GM12878 (cell line): Measurements from ENCODE around the gene COL1A1. TPM values are rescaled to one million over a fixed set of nuclear protein-coding genes. Genes with fewer than 3 reads are reported as not detected.

ENCODE experiments used
- ATF7 ChIP-seq: fragments of 450-650 bp; IDR thresholded peaks from 2 replicates; pipeline ENCODE4 v1.6.1; 2016; ENCODE audit warnings: low read depth, mild to moderate bottlenecking
- BMI1 ChIP-seq: fragments of 450-650 bp; IDR thresholded peaks from 2 replicates; pipeline ENCODE4 v1.6.1; 2016; ENCODE audit warnings: mild to moderate bottlenecking, moderate library complexity, borderline replicate concordance
- BRCA1 ChIP-seq: IDR thresholded peaks from 2 replicates; pipeline ENCODE4 v1.6.1; 2011; ENCODE audit warnings: low read depth, low read length, improper control_type of control experiment
- CBX3 ChIP-seq: fragments of 200-600 bp; sonication (generic); IDR thresholded peaks from 2 replicates; pipeline ENCODE4 v1.6.1; 2016; ENCODE audit warnings: low read depth, borderline replicate concordance
- CREB1 ChIP-seq: IDR thresholded peaks from 2 replicates; pipeline ENCODE4 v1.6.1; 2012; ENCODE audit warnings: low read depth, mild to moderate bottlenecking, inconsistent platforms
- EED ChIP-seq: sonication (generic); IDR thresholded peaks from 2 replicates; pipeline ENCODE4 v1.6.1; 2016; ENCODE audit warnings: antibody characterized with exemption, low read depth
- ESRRA ChIP-seq: IDR thresholded peaks from 2 replicates; pipeline ENCODE4 v1.6.1; 2012; ENCODE audit warnings: mild to moderate bottlenecking, low read length, improper control_type of control experiment
- GABPA ChIP-seq: IDR thresholded peaks from 2 replicates; pipeline ENCODE4 v1.6.1; 2014; ENCODE audit warnings: antibody characterized with exemption, low read depth, mild to moderate bottlenecking, inconsistent platforms
- HCFC1 ChIP-seq: fragments of 150-350 bp; IDR thresholded peaks from 2 replicates; pipeline ENCODE4 v1.6.1; 2014; ENCODE audit warnings: low read length
- HDAC6 ChIP-seq: fragments of 200-600 bp; sonication (generic); IDR thresholded peaks from one replicate; pipeline ENCODE4 v1.8.0; 2017; ENCODE audit warnings: antibody characterized with exemption; ENCODE audit not compliant: unreplicated experiment
- JUNB ChIP-seq: IDR thresholded peaks from 2 replicates; pipeline ENCODE4 v1.6.1; 2016; ENCODE audit warnings: antibody characterized with exemption, mild to moderate bottlenecking
- MTA2 ChIP-seq: fragments of 450-650 bp; IDR thresholded peaks from 2 replicates; pipeline ENCODE4 v1.6.1; 2016; ENCODE audit warnings: low read depth, mild to moderate bottlenecking, moderate library complexity
- MYC ChIP-seq: IDR thresholded peaks from 2 replicates; pipeline ENCODE4 v1.6.1; 2011; ENCODE audit warnings: mild to moderate bottlenecking, low read length, moderate library complexity, inconsistent platforms; ENCODE audit not compliant: insufficient read depth, insufficient replicate concordance, insufficient read length, severe bottlenecking
- NFXL1 ChIP-seq: fragments of 450-650 bp; IDR thresholded peaks from 2 replicates; pipeline ENCODE4 v1.6.1; 2017; ENCODE audit warnings: antibody characterized with exemption, mild to moderate bottlenecking, borderline replicate concordance
- PAX5 ChIP-seq: IDR thresholded peaks from 2 replicates; pipeline ENCODE4 v1.6.1; 2011; ENCODE audit warnings: low read depth, low read length, borderline replicate concordance
- POLR2A ChIP-seq: IDR thresholded peaks from 2 replicates; pipeline ENCODE4 v1.6.1; 2011; ENCODE audit warnings: low read depth, mild to moderate bottlenecking, low read length
- RB1 ChIP-seq: fragments of 450-650 bp; formaldehyde crosslinking; IDR thresholded peaks from 2 replicates; pipeline ENCODE4 v1.6.1; 2017; ENCODE audit warnings: mild to moderate bottlenecking, borderline replicate concordance
- SMAD5 ChIP-seq: IDR thresholded peaks from 2 replicates; pipeline ENCODE4 v1.6.1; 2016; ENCODE audit warnings: antibody characterized with exemption, low read depth
- SRF ChIP-seq, 2 experiments: IDR thresholded peaks; 2 replicates each; pipeline ENCODE4 v1.6.1; 2011; ENCODE audit warnings: low read depth in 2 of 2, low read length in 2 of 2, mild to moderate bottlenecking in 1 of 2, moderate library complexity in 1 of 2
- SUZ12 ChIP-seq: fragments of 200-600 bp; sonication (generic); IDR thresholded peaks from one replicate; pipeline ENCODE4 v1.6.1; 2018; ENCODE audit warnings: antibody characterized with exemption, mild to moderate bottlenecking; ENCODE audit not compliant: unreplicated experiment
- TAF1 ChIP-seq: IDR thresholded peaks from 2 replicates; pipeline ENCODE4 v1.6.1; 2011; ENCODE audit warnings: mild to moderate bottlenecking, low read depth, low read length, borderline replicate concordance
- TBL1XR1 ChIP-seq: IDR thresholded peaks from 2 replicates; pipeline ENCODE4 v1.6.1; 2012; ENCODE audit warnings: low read depth, low read length, improper control_type of control experiment
- TCF3 ChIP-seq: IDR thresholded peaks from 2 replicates; pipeline ENCODE4 v1.6.1; 2012; ENCODE audit warnings: low read depth, mild to moderate bottlenecking, low read length, borderline replicate concordance; ENCODE audit not compliant: insufficient read depth
- TCF7 ChIP-seq: IDR thresholded peaks from 2 replicates; pipeline ENCODE4 v1.6.1; 2014; ENCODE audit warnings: antibody characterized with exemption, borderline replicate concordance
- ZNF207 ChIP-seq: fragments of 450-650 bp; IDR thresholded peaks from 2 replicates; pipeline ENCODE4 v1.6.1; 2014; ENCODE audit warnings: antibody characterized with exemption, mild to moderate bottlenecking, borderline replicate concordance
- polyA plus RNA-seq, 11 experiments: library from polyadenylated mRNA; depleted of rRNA in 4 of 11; unstranded in 6 of 11; stranded (reverse) in 5 of 11; fragments of >200 nt; fragmentation: Nextera tagmentation in 4 of 11; fragmentation: Illumina TruSeq in 1 of 11; extraction: Ambion mirVana in 4 of 11; extraction: Trizol in 1 of 11; gene quantifications; 1 replicate in 1 of 11; 2 replicates in 10 of 11; pipeline versions ENCODE4 v1.2.1 to v1.2.3, GENCODE V29; 2011 to 2016; ENCODE audit warnings: inconsistent platforms in 2 of 11, missing spikeins in 2 of 11, low read depth in 1 of 11
- total RNA-seq, 4 experiments: library from RNA; depleted of rRNA in 3 of 4; stranded (reverse); fragments of >200 nt in 3 of 4; fragmentation: Illumina TruSeq in 1 of 4; extraction: Trizol in 1 of 4; gene quantifications; 2 replicates each; pipeline versions ENCODE4 v1.2.1 to v1.2.3, GENCODE V29; 2013 to 2021
- TF ChIP-seq, protein P1 (sequence below): IDR thresholded peaks from 2 replicates; pipeline ENCODE4 v1.6.1; 2011; ENCODE audit warnings: mild to moderate bottlenecking, low read depth, low read length, moderate library complexity; ENCODE audit not compliant: insufficient replicate concordance
- TF ChIP-seq, protein P2 (sequence below): fragments of 450-650 bp; IDR thresholded peaks from 2 replicates; pipeline ENCODE4 v1.6.1; 2017; ENCODE audit warnings: low read depth, mild to moderate bottlenecking, moderate library complexity
- TF ChIP-seq, protein P3 (sequence below): IDR thresholded peaks from 2 replicates; pipeline ENCODE4 v1.6.1; 2012; ENCODE audit warnings: low read depth, low read length, improper control_type of control experiment
- TF ChIP-seq, protein P4 (sequence below): IDR thresholded peaks from 2 replicates; pipeline ENCODE4 v1.6.1; 2012; ENCODE audit warnings: low read depth, low read length, improper control_type of control experiment

Gene COL1A1
- total and polyA plus RNA-seq, 10 of the 15 experiments (the other 5 are each of a cell fraction or from before 2014, with no cell fraction given), result 0.18 to 7.7 (median 2.3) TPM

DNA sequence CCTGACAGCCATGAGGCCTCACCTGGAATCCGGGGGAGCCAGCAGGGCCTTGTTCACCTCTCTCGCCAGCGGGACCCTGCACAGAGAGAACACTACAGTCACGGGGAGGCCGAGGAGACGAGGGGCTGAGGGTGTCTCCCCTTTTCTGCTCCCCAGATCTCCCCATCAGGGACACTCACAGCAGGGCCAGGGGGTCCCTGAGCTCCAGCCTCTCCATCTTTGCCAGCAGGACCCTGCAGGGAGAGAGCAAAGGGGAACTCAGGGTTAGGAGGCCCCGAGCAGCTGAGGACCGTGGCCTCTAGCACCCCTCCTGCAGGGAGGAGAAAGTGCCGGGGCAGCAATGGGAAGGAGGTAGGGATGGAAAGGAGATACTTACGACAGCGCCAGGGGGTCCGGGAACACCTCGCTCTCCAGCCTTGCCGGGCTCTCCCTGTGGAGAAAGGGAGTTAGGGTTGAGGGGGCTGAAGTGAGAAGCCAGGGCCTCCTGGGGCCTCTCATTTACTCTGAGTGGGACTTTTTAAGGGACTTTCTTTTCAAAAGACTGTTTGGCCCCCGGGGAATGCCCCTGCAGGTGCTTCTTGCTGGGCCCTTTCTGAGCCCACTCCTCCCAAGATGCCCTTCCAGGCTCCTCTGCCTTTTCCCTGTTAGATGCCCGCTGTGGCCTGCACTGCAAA, 8.7 kb downstream of the COL1A1 start (continued):
- TF ChIP-seq, protein P1, sequence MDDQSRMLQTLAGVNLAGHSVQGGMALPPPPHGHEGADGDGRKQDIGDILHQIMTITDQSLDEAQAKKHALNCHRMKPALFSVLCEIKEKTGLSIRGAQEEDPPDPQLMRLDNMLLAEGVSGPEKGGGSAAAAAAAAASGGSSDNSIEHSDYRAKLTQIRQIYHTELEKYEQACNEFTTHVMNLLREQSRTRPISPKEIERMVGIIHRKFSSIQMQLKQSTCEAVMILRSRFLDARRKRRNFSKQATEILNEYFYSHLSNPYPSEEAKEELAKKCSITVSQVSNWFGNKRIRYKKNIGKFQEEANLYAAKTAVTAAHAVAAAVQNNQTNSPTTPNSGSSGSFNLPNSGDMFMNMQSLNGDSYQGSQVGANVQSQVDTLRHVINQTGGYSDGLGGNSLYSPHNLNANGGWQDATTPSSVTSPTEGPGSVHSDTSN, result no peak
- TF ChIP-seq JUNB (no peak), TAF1 (0 out of 2 replicates have a peak, but pooled peaks have one; percentile 13), SUZ12 (no peak), SMAD5 (no peak), TCF7 (no peak), HDAC6 (no peak), CBX3 (no peak), EED (peak; percentile 68), NFXL1 (no peak), POLR2A (no peak), SRF (IDR thresholded peaks at IDR 0.05; ENCODE audit: low read depth in 2 of 2, low read length in 2 of 2) (no peak), TCF3 (no peak), CREB1 (no peak), ZNF207 (no peak), GABPA (no peak), BMI1 (no peak), HCFC1 (no peak), PAX5 (no peak), BRCA1 (no peak), RB1 (no peak), TBL1XR1 (no peak), ESRRA (no peak), ATF7 (no peak), MTA2 (peak; percentile 50; the same call in 1 of the 2 replicates), MYC (no peak)
- TF ChIP-seq, protein P2, sequence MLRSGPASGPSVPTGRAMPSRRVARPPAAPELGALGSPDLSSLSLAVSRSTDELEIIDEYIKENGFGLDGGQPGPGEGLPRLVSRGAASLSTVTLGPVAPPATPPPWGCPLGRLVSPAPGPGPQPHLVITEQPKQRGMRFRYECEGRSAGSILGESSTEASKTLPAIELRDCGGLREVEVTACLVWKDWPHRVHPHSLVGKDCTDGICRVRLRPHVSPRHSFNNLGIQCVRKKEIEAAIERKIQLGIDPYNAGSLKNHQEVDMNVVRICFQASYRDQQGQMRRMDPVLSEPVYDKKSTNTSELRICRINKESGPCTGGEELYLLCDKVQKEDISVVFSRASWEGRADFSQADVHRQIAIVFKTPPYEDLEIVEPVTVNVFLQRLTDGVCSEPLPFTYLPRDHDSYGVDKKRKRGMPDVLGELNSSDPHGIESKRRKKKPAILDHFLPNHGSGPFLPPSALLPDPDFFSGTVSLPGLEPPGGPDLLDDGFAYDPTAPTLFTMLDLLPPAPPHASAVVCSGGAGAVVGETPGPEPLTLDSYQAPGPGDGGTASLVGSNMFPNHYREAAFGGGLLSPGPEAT, result peak; percentile 89
- TF ChIP-seq, protein P3, sequence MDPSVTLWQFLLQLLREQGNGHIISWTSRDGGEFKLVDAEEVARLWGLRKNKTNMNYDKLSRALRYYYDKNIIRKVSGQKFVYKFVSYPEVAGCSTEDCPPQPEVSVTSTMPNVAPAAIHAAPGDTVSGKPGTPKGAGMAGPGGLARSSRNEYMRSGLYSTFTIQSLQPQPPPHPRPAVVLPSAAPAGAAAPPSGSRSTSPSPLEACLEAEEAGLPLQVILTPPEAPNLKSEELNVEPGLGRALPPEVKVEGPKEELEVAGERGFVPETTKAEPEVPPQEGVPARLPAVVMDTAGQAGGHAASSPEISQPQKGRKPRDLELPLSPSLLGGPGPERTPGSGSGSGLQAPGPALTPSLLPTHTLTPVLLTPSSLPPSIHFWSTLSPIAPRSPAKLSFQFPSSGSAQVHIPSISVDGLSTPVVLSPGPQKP, result no peak
- TF ChIP-seq, protein P4, sequence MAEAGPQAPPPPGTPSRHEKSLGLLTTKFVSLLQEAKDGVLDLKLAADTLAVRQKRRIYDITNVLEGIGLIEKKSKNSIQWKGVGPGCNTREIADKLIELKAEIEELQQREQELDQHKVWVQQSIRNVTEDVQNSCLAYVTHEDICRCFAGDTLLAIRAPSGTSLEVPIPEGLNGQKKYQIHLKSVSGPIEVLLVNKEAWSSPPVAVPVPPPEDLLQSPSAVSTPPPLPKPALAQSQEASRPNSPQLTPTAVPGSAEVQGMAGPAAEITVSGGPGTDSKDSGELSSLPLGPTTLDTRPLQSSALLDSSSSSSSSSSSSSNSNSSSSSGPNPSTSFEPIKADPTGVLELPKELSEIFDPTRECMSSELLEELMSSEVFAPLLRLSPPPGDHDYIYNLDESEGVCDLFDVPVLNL, result no peak
